ENCODE data around the gene SP3. TPM values are rescaled to one million over a fixed set of nuclear protein-coding genes. Genes with fewer than 3 reads are reported as not detected.

The SP3 gene
- total and polyA plus RNA-seq, 9 of the 15 experiments (the other 6 are each of a cell fraction or from before 2014, with no cell fraction given) = 12.0 to 106 (median 74.9) TPM

GRCh38 chr2:173957517-173957916 lies 7.7 kb downstream of the SP3 start:
- H3K27me3 ChIP-seq (ENCODE audit: control insufficient read depth in 2 of 2, insufficient read depth in 2 of 2, low read length in 2 of 2) = no peaks in the 10 kb centered on the region
- in situ Hi-C loops (cut with MboI) = no loop called here
- peaks cover 4% of the 10 kb centered on the region for H4K20me1 ChIP-seq (replicated peaks; ENCODE audit: control insufficient read depth, insufficient read depth, low read length)
- no peak for DNase-seq (ENCODE audit: extremely low read depth in 1 of 4, low spot score in 3 of 4)
- intact Hi-C loops (cut with micrococcal nuclease) = no loop called here
- peaks cover 5% of the 10 kb centered on the region; the same call in 1 of the 2 replicates for H3K9me3 ChIP-seq (replicated peaks; ENCODE audit: control insufficient read depth, insufficient read depth, low read depth, low read length)
- H3K27ac ChIP-seq (ENCODE audit: extremely low read depth, low read depth, low read length) = no peak overlapping the region
- no peak for ATAC-seq
- peaks cover 74% of the 10 kb centered on the region for H3K36me3 ChIP-seq (ENCODE audit: control insufficient read depth, insufficient read depth, low read length)
- ChIA-PET POLR2A (no interaction called here), CTCF (ENCODE audit: low intra/inter-chr PET ratio) (no interaction called here)
- H2AFZ ChIP-seq (ENCODE audit: low read depth, low read length) = no peak overlapping the region
- no TSS peak for BruUV-seq (replicated peaks)
- no peaks in the 10 kb centered on the region for H3K9me1 ChIP-seq (ENCODE audit: control insufficient read depth, insufficient read depth, low read length)
- H3K4me1 ChIP-seq (replicated peaks in 1 of 2; ENCODE audit: control insufficient read depth in 2 of 2, insufficient read depth in 2 of 2, low read length in 2 of 2) = peaks cover 4 to 9% of the 10 kb centered on the region in 2 experiments; a peak in 4 of 5 replicates
- peaks cover 100% of the 10 kb centered on the region for H3K79me2 ChIP-seq (ENCODE audit: control insufficient read depth, insufficient read depth, low read length)
- no peak for TF ChIP-seq CBX1 (IDR thresholded peaks at IDR 0.05; ENCODE audit: low read depth)
- peak; percentile 6; the same call in 1 of the 2 replicates for TF ChIP-seq ARID3A (IDR thresholded peaks at IDR 0.05; ENCODE audit: borderline replicate concordance, low read depth, low read length)
- TF ChIP-seq MNT (conservative IDR thresholded peaks at IDR 0.05) = 0 out of 4 replicates have a peak, but pooled peaks of 1 of the 2 experiments have one; percentile 15
- TF ChIP-seq ZNF395 (CRISPR knock-in tag; IDR thresholded peaks at IDR 0.05) = no peak
- TF ChIP-seq FOXA3 (CRISPR knock-in tag; conservative IDR thresholded peaks at IDR 0.05 in 1 of 2, IDR thresholded peaks at IDR 0.05 in 1 of 2) = no peak
- 0 out of 2 replicates have a peak, but pooled peaks have one; percentile 6 for TF ChIP-seq ARID1B (IDR thresholded peaks at IDR 0.05)
- no peak for FAIRE-seq
- no peak overlapping the region for H3K9ac ChIP-seq (ENCODE audit: insufficient read depth in 1 of 2, low read depth in 2 of 2, low read length in 2 of 2)
- WGBS (ENCODE audit: insufficient coverage, low coverage, missing lambda C conversion rate) = 49% methylated on average over 2 of the region's 2 CpGs
- H3K4me3 ChIP-seq = no peak overlapping the region
- H3K4me2 ChIP-seq (ENCODE audit: insufficient read depth, low read length) = no peak overlapping the region

All from K562 (cell line).